Measurements from ENCODE around the gene AK8.

AK8 gene

DNA sequence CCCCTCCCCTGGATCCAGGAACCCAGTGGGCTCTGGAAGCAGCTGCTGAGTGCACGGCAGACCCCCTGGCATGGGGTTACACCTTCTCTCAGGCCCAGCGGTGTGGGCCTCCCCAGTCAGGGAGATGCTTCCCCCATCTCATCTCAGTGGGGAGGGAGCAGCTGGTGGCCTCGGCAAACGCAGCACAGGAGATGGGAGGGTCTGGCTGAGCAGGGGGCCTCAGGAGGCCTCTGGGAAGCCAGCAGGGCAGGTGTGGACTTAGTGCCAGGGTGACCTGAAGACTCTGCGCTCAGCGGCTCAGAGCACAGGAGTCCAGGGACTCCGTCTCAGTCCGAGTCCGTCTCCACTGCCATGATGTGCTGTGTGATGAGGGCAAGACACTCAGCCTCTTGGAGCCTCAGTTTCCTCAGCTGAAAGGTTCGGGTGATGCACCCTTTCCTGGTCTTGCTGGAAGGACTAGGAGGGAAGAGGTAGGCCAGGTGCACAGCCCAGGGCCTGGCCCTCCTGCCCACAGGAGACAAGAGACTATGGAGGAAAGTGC, 107.2 kb downstream of the AK8 start:
- peak; percentile 42 for DNase-seq (ENCODE audit: low spot score)

DNA sequence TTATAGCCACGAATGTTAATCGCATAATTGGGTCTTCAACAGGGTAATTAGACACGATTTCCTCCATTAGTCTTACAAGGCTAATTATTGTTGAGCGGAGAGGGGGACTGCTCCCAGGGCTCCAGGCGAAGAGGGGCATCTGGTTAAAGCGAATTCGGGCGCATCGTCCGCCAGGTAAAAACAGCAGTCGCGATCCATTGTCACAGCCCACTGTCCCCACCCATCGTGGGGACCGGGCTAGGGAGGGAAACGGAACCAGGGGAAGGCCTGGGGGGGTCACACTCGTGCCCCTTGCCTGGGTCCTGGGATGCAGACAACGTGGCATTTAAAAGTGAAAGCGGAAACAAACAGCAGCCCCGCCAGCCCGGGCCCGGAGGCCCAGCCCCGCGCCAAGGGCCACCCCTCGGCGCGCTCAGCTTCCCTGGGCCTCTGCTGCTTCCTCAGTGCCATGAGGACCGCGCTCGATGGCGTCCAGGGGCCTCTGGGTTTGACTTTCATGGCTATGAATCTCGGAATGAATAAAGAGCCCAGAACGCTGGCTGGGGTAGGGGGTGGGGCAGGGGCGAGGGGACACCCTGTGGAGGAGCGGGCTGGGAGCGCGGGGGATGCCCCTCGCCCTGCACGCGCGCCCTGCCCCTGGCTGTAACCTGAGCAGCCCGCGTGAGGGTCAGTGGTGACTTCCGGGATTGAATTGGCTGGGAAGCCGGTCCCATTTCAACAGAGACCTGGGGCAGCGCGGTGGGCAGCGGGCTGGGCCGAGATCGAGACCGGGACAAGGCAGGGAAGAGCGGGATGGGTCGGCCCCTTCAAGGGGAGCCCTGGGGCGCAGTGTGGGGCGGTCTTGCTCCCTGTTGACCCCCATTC, 107.9 kb downstream of the AK8 start:
- peak; percentile 79 for DNase-seq (ENCODE audit: low spot score)

DNA sequence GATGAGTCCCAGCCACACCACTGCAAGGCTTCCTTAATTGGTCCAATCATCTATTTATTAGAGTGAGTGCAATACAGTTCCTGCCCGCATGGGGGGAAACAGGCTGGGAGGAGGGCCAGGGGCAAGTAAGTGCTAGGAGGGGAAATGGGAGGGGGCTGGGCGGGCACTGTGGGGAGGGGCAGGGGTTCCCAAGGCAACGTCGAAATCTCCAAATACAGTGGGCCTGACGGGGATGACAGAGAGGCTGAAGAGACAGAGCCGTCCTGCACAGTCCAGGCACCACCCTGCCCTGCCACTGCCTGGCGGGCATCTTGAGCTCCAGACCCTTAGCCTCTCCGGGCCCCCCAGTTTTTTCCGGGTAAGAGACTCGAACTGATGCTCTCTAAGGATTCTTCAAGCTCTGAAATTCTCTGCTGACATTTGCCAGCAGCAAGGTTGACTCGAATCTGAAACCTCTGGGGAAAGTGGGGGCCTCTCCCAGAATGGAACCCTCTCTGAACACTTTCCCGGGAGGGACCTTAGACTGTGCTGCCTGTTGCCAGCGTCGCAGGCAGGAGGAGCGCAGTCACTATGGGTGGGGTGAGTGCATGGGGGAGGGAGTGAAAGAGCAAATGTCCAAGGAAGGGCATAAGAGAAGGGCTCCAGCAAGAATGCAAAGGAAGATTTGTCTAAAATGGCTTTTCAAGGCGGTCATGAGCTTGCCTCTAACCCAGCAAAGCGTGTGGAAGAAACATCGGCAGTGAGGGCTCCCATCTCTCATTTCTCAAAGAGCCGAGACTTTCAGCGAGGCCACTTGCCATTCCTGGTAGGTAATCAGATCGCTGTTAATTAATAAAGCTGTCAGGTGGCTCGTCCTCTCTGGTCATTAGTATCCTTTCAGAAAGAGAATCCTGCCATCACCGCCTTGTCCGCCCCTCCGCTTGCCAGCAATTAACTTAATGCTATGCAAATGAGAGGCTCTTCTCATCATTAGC, 108.9 kb downstream of the AK8 start:
- peak; percentile 83 for DNase-seq (ENCODE audit: low spot score)

DNA sequence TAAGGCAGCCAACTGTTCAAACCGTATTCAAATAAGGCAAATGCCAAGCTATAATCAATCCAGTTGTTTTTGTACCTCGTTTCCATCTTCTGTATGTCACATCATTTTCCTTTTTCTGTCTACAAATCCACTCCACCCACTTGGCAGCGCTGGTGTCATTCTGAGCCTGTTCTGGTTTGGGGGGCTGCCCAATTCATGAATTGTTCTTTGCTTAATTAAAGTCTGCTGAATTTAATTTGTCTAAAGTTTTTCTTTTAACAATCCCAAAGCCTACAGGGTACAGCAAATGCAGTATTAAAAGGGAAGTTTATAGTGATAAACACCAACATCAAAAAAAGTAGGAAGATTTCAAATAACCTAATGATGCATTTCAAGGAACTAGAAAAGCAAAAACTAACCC, 114.5 kb downstream of the AK8 start:
- DNase-seq (ENCODE audit: low spot score): no peak

DNA sequence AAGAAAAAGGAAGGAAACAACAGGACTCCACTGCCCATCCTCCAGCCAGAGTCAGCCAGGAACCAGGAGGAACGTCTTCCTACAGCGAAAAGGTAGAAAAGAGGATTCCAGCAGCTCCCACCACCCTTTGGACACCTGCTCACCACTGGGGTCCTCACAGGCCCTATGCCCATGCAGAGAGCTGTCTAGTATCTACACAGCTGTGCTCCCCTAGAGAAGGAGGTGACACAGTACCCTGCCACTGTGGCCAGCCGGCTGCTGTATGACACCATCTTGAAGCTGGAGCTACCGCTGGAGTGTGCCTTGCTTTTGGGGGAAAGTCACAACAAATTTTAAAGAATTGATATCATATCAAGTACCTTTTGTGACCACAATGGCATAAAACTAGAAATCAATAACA, 115.2 kb downstream of the AK8 start:
- DNase-seq (ENCODE audit: low spot score): no peak

DNA sequence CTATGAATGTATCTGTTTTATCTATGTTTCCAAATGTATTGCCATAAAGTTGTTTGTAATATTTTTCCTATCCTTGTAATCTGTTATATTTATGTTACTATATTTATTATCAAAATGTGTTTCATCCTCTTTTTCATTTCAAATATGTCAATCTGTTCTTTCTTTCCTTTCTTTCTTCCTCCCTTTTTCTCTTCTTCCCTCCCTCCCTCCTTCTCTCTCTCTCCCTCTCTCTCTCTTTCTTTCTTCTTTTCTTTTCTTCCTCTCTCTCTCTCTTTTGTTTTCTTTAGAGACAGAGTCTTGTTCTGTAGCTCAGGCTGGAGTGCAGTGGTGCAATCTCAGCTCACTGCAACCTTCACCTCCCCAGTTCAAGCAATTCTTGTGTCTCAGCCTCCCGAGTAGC, 116.5 kb downstream of the AK8 start:
- no peak for DNase-seq (ENCODE audit: low spot score)

DNA sequence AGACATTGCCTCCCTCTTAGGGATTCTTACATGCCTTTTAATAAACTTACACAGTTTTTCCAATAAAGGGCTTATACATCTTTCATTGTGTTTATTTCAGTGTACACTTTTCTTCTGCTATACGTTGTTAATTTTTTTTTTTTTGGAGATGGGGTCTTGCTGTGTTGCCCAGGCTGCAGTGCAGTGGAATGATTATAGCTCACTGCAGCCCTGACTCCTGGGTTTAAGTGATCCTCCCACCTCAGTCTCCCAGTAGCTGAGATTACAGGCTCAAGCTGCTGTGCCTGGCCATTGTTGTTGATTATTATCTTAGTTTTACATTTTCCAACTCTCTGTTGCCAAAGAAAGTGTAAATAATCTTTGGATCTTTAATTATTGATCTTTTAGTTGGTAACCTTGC, 118.0 kb downstream of the AK8 start:
- no peak for DNase-seq (ENCODE audit: low spot score)

DNA sequence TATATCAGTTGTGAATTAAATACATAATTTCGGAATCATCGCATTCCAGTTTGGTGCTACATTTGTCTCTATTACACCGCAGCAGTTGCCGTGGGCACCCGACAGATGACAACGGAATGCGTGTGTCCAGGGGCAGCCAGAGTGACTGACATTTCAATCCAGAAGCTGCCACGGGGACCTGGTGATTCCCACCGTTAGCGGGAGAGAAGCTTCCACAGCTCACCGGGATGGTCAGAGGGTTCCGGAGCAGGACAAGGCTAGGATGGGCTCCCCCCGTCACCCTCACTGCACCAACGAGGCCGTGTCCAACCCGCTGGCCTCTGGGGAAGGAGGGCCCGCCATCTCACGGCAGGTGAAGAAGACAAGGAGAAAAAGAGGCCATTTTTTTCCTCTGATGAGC, 121.1 kb downstream of the AK8 start:
- no peak for DNase-seq (ENCODE audit: low spot score)

DNA sequence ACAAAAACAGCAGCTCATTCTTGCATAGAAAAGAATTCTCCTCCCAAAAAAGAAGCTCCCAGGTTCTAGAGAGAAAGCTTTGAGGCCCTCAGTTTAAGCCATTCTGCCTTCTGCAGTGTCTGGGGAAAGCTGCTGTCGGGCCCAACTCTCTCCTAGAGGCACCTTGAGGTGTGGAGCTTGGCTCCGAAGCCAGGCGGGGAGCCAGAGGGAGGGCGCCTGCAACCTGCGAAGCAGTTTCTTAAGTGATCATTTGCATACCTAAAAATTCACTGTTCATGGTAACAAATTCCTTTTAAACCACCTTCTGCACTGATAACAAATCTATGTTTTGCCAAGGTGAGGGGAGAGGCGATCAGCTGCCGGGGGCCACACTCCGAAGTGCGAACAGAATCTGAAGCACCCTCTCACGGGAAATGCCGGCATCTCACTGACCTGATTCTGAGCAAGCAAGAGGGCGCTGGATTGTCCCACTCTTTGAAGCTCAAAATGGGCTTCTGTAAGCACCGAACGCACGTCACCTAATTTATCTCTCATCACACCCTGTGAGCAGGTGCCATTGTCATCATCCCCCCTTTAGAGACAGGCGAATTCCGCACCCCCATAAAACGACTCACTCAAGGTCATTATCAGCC, 121.8 kb downstream of the AK8 start:
- DNase-seq (ENCODE audit: low spot score): no peak

DNA sequence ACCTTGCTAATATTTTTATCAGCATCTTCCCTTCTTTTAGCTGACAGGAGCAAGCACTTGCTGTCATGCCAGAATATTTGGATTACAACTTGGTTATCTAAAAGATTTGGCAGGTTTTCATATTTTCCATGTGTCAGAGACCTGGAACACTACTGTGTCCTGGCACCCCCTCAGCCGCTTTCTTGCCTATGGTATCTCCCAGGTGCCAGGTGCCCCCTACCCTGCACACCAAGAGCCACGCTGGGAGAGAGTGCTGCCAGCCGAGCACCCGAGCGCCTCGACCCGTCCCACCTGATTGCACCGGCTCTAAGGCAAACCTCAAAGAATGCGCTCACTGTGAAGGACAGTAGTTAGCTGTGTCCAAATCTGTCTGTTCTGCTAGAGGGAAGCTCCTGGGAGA, 123.0 kb downstream of the AK8 start:
- no peak for DNase-seq (ENCODE audit: low spot score)

DNA sequence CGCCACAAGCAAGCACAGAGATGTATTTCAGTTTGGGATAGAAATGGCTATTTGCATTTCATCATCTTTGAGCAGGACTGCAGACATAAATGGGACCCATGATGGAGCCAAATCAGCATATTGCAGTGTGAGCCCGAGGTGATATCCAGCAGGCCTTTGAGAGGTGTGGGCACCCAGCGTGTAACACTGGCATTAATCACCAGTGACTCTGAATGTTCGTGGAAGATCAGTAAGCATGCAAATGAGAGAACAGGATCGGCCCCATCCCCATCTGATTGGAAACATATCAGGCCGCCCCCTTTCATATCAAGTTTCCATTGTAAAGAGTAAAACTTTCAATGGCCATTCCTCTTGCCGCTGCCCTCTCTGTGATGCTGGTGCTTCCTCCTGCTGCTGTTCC, 123.8 kb downstream of the AK8 start:
- DNase-seq (ENCODE audit: low spot score): no peak

DNA sequence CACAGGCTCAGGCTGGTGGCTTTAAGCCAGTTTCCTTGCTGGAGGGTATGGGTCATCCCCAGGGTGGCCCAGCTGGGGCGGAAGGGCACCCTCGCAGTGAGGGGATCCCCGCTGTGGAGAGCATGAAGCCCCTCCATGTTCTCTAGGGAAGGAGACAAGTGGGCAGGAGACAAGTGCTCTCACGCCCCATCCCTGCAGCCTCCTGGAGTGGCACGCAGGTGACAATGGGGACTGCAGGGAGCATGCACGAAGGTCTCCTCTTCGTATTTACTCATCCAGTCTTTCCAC, 124.5 kb downstream of the AK8 start:
- no peak for DNase-seq (ENCODE audit: low spot score)

DNA sequence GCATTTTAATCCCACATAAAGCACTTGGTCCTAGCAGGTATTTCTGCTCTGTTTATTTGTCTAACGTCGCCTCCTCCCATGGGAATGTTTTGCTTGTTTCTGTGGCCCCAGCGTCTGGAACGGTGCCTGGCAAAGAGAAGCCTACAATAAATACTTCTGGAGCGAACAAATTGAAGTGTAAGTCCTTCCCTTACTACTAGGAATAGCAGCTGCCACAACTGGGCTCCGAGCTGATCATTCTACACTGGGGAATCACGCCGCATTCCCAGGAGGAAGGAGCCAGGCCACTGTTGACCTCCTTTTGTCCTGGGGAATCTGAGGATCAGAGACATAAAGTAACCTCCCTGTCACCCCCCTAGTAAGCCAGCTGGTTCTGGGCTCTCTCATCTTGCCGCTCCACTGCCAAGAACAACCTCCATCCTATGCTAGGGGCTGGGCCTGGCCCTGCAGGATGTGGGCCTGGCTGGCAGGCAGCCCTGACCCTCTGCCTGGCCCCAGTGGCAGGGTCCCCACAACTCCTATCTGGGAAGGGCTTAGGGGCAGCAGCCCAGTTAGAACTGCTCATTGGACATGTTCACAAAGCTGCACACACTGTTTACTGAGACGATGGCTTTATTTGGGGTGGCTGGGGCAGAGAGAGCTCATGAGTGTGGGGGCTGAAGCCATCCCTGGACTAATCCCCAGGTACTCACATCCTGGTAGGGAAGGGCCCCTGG, 125.0 kb downstream of the AK8 start:
- DNase-seq (ENCODE audit: low spot score): no peak

DNA sequence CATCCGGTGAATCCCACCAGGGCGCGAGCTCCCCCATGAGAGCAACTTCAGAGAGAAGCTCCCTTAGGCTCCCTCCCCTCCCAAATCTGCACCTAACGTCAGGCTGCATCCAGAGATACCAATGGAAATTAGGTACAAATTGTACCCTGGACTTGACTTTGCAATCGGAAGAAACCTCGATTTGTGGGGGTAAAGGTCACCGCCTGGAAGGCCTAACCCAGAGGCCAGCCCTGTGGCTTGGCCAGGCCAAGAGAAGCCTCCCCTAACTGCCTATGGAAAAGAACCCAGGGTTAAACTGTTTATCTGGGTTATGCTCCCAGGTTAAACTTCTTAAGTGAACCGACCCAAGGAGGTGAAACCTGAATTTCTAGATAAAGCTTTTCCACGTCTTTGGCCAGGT, 127.4 kb downstream of the AK8 start:
- DNase-seq (ENCODE audit: low spot score): no peak

DNA sequence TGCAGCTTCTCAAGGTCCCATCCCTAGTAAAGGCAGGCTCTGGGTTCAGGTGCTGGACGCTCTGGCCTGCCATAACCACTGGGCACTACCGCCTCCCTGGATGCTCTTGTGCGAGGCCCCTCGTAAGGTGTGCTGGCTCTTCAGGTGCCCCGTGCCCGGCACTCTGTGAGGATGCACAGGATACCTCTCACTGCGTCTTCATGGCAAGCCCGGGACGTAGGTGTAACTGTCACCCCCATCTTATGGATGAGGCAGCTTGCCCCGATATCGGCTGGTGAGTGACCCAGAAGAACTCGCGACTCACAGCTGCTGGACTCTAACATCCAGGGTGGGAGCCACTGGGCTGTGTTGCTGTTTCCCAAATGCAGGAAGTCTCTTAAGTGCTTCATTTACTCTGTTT, 128.8 kb downstream of the AK8 start:
- DNase-seq (ENCODE audit: low spot score): no peak

DNA sequence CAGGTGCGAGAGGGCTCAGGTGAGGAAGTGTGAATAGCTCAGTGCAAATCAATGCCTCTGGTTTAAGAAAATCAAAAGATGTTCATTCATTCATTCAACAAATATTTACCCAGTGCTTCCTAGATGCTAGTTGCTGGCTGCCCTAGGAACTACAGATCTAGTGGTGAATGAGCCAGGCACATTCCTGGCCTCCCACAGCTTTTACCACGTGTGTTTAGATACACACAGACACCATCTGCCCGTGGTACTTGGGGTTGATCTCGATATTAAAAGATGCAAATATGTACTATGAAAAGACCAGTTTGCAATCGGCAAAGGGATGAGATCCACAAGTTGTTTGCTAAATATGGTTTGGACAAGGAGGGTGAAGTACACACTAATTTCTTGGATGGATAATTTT, 129.6 kb downstream of the AK8 start:
- no peak for DNase-seq (ENCODE audit: low spot score)

DNA sequence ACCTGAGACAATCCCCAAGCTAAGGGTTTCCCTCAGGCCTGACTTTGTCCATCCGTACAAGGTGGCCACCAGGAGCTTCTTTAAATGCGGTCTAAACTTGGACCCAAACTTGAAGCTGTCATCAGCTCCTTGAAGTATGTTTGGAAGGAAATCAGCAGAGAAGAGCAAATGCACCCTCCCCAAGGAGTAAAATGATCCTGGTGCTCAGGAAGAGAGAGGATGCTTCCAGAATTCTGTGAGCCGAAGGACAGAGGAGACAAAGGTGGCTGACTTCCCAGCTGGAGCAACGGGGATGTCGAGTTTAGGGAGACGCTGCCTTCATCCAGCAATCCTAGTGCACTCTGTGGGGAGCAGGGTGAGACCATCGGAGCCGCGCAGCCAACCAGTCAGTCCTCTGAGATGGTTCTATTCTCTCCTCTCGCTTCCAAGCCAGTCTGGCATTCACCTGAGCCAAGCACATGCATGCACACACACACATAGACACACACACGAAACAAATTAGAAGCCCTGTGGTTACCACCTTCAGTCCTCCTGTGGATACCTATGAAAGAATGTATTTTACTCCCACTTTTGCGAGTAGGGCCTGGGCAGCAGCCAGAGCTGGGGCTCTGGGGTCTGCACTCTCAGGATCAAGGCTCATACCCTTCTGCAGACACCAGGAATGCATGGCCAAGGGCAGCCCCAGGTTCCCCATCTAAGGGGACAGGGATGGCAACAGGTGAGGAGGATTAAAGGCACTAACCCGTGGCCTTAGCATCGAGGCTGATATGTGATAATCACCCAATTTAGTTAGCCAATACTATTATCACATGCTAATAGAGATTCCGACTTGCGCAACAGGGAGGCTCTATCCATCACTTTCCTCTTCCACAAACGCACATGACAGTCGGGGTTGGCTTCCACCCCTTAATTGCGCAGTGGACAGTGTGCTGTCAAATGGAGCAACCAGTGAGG, 132.1 kb downstream of the AK8 start:
- DNase-seq (ENCODE audit: low spot score): no peak

DNA sequence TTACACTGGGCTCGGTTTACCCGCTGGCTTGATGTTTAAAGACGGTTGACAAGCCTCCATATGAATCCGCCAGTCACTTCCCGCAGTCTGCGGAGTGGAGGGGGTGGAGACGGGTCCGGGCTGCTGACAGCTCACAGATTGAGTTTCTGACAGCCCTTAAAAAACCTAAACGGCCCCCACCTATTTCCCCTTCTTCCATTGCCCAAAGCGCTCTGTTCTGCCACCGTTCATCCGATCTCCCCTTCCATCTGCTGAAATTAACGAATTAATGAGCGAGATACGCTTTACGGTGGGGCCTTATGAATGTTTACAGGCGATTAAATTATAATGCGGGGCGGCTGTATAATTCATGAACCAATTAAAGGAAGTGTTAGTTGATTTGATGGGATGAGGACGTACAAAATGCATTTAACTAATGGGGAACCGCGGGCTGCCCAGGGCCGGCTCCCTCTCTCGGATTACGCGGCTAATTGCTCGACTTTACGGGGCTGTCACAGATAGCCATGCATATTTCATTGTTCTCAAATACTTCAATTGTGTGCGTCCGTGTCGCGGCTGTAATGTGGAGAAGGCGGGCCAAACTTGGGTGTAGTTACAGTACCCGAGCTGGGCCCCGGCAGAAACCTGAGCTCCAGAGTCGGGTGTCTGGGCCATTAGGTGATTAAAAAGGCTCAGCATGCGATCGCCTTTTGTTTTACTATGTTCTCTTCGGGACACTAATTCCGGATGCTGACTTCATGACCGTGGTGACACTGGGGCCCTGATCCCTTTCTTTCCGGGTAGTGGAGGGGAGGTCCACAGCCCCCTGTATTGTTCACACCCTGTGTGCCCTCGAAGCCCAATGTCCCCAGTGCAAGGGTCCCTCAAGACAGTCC, 133.0 kb downstream of the AK8 start:
- no peak for DNase-seq (ENCODE audit: low spot score)

DNA sequence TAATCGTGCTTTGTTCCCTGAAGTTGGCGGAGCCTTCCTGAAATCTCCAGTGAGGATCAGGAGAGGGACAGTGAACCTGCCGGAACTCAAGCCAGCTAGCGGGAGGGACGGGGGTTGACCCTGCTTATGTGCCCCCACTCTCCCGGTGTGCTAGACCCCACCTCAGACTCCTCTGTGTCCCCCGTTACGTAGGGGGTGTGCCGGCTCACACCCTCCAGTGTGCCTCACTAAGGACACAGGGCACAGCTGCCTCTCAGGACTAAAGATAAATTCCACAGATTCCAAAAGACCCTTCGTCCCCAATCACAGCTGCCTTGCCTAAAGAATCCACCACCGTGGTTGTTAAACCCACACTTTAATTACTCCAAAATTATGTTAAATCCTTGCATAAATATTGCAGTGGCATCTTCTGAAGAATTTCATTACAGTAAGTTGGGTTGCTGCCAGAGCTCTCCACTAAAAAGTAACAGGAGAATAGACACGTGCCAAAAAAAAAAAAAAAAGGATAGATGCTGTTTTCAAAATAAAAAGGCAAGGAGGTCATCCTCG, 134.1 kb downstream of the AK8 start:
- DNase-seq (ENCODE audit: low spot score): no peak

All from ecto neural progenitor cell (in vitro differentiated cells).